HL-60 (cell line): ENCODE data around the gene PTPRN2.

Experiments
- POLR2AphosphoS5 ChIP-seq: IDR thresholded peaks from 2 replicates; pipeline ENCODE4 v1.6.1; 2012; ENCODE audit warnings: low read depth
- SPI1 ChIP-seq: IDR thresholded peaks from 2 replicates; pipeline ENCODE4 v1.6.1; 2012; ENCODE audit warnings: low read depth, mild to moderate bottlenecking, borderline replicate concordance

- TF ChIP-seq SPI1 (no peak), POLR2AphosphoS5 (no peak)
Observed at GRCh38 chr7:158470336-158470735, 117.3 kb downstream of the PTPRN2 start.
